GM13976 (cell line): ENCODE measurements around the gene INSR.

Source experiments
- DNase-seq: peaks from one replicate; pipeline ENCODE4 v3.0.0; 2012; ENCODE audit warnings: low spot score
- in situ Hi-C: fragments of 300-500 bp; cut with MboI; formaldehyde crosslinking; loops from one replicate; pipeline ENCODE4 v1.12.0; 2022; ENCODE audit warnings: low sequenced_read_pairs, mixed read lengths, inconsistent platforms; ENCODE audit not compliant: unreplicated experiment
- TF ChIP-seq, protein P1 (sequence below): IDR thresholded peaks from 2 replicates; pipeline ENCODE4 v1.5.1; 2012; ENCODE audit warnings: borderline replicate concordance, mild to moderate bottlenecking; ENCODE audit not compliant: insufficient read depth; ENCODE audit errors: extremely low read depth, missing control alignments, control extremely low read depth

The INSR gene

DNA sequence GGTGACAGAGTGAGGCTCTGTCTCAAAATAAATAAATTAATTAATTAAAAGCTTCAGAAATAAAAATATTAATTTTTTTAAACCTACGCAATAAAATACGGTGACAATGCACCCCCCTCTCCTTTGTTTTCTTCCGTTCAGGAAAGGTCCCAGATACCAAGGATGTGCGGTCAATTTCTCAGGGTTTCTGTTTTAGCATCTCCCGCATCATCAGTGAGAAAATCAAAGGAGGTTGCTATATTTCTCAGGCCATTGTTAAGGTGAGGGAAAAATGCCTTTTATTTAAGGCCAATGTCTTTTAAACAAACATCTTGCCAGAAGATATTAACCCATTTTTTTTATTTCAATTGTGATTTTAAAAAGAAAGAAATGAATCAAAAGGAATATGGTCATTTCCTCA lies 111.7 kb downstream of the INSR start:
- no peak for DNase-seq
- TF ChIP-seq, protein P1, sequence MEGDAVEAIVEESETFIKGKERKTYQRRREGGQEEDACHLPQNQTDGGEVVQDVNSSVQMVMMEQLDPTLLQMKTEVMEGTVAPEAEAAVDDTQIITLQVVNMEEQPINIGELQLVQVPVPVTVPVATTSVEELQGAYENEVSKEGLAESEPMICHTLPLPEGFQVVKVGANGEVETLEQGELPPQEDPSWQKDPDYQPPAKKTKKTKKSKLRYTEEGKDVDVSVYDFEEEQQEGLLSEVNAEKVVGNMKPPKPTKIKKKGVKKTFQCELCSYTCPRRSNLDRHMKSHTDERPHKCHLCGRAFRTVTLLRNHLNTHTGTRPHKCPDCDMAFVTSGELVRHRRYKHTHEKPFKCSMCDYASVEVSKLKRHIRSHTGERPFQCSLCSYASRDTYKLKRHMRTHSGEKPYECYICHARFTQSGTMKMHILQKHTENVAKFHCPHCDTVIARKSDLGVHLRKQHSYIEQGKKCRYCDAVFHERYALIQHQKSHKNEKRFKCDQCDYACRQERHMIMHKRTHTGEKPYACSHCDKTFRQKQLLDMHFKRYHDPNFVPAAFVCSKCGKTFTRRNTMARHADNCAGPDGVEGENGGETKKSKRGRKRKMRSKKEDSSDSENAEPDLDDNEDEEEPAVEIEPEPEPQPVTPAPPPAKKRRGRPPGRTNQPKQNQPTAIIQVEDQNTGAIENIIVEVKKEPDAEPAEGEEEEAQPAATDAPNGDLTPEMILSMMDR: no peak
- in situ Hi-C loops: no loop called here

DNA sequence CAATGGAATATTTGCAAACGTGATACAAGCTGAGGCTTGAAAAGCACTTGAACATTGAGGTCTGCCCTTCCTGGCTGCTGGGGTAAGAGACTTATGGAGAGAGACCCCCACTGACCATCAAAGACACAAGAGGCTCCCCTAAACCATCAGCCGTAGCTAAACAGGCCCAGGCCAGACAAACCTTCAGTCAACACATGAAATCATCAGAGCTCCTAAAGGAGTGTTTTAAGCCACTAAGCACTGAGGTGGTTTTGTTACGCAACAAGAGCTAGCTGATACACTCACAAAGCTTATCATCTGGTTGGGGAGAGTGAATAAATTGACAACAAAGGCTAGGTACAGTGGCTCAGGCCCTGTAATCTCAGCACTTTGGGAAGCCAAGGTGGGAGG lies 114.3 kb downstream of the INSR start:
- DNase-seq: no peak
- in situ Hi-C loops: no loop called here
- TF ChIP-seq, protein P1: no peak

DNA sequence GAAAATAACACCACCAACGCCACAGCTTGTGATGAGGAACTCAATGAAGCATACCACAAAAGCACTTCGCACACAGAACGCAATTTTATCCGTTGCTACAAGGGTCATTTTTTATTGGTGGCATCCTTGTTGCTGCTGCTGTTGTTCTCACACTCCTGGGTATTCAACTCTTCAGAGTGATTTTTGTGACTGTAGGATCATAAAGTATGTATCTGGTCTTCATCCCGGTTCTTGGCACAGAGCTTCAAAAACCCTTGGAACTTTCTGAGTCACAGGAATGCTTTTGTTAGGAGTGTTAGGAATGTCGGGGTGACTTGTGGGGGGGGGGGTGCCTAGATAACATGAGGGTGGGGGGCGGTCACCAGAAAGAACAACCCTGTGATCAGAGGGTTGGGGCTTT lies 116.3 kb downstream of the INSR start:
- no peak for DNase-seq
- in situ Hi-C loops: no loop called here
- TF ChIP-seq, protein P1: no peak

DNA sequence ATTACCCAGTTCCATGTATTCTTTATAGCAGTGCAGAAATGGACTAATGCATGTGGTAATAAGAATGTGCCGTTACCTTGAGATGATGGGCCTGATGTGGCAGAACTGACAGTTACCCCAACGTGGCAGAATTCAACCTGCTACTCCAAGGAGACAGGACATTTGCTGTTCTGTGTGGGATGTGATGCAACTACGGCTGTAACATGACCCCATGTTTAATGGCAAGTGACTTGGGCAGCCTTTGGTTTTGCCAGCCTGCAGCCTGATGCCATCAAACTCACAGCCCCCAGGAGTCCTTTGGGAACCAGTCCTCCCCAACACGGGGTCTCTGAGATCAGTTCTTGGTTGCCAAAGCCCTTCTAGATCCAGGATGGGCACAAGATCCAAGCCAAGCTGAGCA lies 117.4 kb downstream of the INSR start:
- TF ChIP-seq, protein P1: no peak
- DNase-seq: no peak
- in situ Hi-C loops: no loop called here

DNA sequence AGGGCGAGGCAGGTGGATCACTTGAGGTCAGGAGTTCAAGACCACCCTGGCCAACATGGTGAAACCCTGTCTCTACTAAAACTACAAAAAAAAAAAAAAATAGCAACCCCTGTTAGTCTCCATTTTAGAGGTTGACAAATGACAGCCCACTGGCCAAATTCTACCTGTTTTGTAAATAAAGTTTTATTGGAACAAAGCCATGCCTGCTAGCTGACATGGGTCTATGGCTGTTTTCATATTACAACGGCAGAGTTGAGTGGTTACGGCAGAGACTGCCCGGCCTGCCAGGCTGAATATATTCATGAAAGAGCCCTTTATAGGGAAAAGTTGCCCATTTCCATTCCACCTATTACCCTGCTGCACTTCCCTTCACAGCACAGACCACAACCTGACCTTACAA lies 121.4 kb downstream of the INSR start:
- in situ Hi-C loops: no loop called here
- TF ChIP-seq, protein P1: no peak
- DNase-seq: no peak

DNA sequence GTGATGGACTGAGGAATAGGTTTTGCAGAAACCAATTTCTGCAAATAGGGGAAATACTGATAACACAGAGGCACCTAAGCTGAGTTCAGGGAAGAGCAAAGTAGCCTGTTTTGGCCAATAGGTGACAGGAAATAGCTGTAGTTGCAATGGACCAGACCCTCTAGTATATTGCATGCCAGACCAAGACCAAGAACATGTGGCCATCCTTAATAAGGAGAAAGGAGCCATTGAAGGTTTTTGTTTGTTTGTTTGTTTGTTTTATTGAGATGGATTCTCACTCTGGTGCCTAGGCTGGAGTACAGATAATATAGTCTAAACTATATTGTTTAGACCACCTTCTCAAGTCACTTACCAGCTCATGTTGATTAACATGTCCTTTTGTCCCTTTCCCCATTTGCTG lies 123.2 kb downstream of the INSR start:
- in situ Hi-C loops: no loop called here
- DNase-seq: no peak
- TF ChIP-seq, protein P1: no peak

DNA sequence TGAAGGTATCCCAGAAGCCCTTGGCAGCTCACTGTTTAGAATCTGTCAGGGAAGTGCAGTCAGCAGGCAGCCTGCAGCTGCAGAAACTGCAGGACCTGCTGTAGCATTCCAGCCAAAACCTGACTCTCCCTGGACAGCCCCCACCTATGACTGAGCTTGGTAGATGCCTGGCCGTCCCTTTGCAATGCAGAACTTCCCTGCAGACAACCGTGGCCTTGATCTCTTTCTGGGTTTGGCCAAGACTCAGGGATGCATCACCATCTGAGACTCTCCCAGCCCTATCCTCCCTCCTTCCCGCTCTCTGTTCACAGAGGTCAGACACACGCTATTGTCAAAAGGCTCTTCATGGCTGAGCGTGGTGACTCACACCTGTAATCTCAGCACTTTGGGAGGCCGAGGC lies 125.3 kb downstream of the INSR start:
- TF ChIP-seq, protein P1: no peak
- DNase-seq: no peak
- in situ Hi-C loops: no loop called here
